ENCODE measurements around the gene MSI2. TPM values are rescaled to one million over a fixed set of nuclear protein-coding genes. Genes with fewer than 3 reads are reported as not detected.

Gene MSI2
- total and polyA plus RNA-seq, 2 donors (not counting 1 experiment from before 2014, with no cell fraction given) = 16.1 to 196 TPM

DNA sequence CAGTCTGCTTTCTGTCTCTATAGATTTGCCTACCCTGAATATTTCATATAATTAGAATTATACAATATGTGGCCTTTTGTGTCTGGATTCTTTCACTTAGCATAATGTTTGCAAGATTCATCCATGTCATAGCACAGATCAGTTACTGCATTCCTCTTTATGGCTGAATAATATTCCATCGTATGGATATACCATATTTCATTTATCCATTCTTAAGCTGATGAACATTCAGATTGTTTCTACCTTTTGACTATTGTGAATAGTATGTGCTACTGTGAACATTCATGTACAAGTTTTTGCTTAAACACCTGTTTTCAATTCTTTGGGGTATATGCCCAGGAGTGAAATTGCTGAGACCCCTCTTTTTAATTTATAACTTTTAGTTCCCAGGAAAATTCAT is 49.4 kb upstream of the MSI2 start:
- WGBS (ENCODE audit: insufficient coverage) = no CpG with 5 or more reads among the region's 1 CpG
- intact Hi-C loops (cut with micrococcal nuclease) = no loop called here
- ChIA-PET CTCF (no interaction called here), POLR2A (no interaction called here)
- Histone ChIP-seq H2AFZ (ENCODE audit: insufficient read depth, low read depth, low read length, poor library complexity, severe bottlenecking) (no peak overlapping the region), H3K27ac (ENCODE audit: low read length in 2 of 2) (no peak overlapping the region), H3K9ac (ENCODE audit: low read length) (no peak overlapping the region), H4K20me1 (ENCODE audit: control insufficient read depth, insufficient read depth, low read length, poor library complexity, severe bottlenecking) (no peaks in the 10 kb centered on the region), H3K79me2 (ENCODE audit: control insufficient read depth, insufficient read depth, low read length) (no peaks in the 10 kb centered on the region), H3K9me3 (ENCODE audit: control extremely low read depth in 1 of 3, control insufficient read depth in 2 of 3, insufficient read depth in 1 of 3, low read length in 2 of 3) (peaks cover 0 to 6% (median 1%) of the 10 kb centered on the region in 3 donors), H3K36me3 (replicated peaks in 1 of 2; ENCODE audit: control extremely low read depth in 1 of 2, control insufficient read depth in 1 of 2, extremely low read depth in 1 of 2, insufficient read depth in 2 of 2, low read length in 1 of 2) (no peaks in the 10 kb centered on the region), H3K4me3 (ENCODE audit: control extremely low read depth in 1 of 5, extremely low read depth in 1 of 5, insufficient read depth in 1 of 5, low read depth in 2 of 5, low read length in 4 of 5) (no peak overlapping the region), H3K4me1 (ENCODE audit: control insufficient read depth in 2 of 2, insufficient read depth in 2 of 2, low read length in 2 of 2) (no peaks in the 10 kb centered on the region), H3K4me2 (replicated peaks; ENCODE audit: low read depth, low read length, poor library complexity, severe bottlenecking) (no peak overlapping the region), H3K27me3 (replicated peaks in 1 of 4; ENCODE audit: control extremely low read depth in 1 of 4, control insufficient read depth in 3 of 4, insufficient read depth in 4 of 4, low read length in 3 of 4) (peaks cover 0 to 5% (median 0%) of the 10 kb centered on the region in 4 experiments)
- Mint-ChIP-seq H3K4me3 (no peak overlapping the region), H3K9me3 (ENCODE audit: insufficient read depth) (peaks cover 3% of the 10 kb centered on the region), H3K27ac (no peak overlapping the region), H3K27me3 (peaks cover 32% of the 10 kb centered on the region), H3K4me1 (no peaks in the 10 kb centered on the region)
- DNase-seq (no peak), ATAC-seq (ENCODE audit: low read depth) (no peak)
- TF ChIP-seq EZH2 (IDR thresholded peaks at IDR 0.05; ENCODE audit: borderline replicate concordance, insufficient read depth, low read depth, low read length, poor library complexity, severe bottlenecking) = no peak
- TF ChIP-seq, protein P1, sequence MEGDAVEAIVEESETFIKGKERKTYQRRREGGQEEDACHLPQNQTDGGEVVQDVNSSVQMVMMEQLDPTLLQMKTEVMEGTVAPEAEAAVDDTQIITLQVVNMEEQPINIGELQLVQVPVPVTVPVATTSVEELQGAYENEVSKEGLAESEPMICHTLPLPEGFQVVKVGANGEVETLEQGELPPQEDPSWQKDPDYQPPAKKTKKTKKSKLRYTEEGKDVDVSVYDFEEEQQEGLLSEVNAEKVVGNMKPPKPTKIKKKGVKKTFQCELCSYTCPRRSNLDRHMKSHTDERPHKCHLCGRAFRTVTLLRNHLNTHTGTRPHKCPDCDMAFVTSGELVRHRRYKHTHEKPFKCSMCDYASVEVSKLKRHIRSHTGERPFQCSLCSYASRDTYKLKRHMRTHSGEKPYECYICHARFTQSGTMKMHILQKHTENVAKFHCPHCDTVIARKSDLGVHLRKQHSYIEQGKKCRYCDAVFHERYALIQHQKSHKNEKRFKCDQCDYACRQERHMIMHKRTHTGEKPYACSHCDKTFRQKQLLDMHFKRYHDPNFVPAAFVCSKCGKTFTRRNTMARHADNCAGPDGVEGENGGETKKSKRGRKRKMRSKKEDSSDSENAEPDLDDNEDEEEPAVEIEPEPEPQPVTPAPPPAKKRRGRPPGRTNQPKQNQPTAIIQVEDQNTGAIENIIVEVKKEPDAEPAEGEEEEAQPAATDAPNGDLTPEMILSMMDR (IDR thresholded peaks at IDR 0.05) = no peak

DNA sequence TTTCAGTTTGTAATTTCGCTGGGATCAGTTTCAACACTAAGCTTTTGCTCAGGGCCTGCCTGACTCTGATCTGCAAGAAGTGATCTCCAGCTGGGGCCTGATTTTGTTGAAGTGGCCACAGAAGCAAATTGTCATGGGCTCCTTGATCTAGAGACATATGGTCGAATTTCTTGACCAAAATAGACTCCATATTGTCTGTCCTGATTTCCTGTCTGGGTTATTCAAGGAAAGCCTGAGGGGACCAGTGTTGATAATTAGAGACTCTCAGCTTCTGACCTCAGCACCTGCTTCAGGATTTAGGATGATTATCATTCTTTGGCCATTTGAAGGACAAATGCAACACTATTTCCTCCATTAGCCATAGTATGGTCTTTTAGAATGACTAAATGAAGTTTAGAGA is 48.9 kb upstream of the MSI2 start:
- no peak overlapping the region for H2AFZ ChIP-seq (ENCODE audit: insufficient read depth, low read depth, low read length, poor library complexity, severe bottlenecking)
- H3K4me1 ChIP-seq (ENCODE audit: control insufficient read depth in 2 of 2, insufficient read depth in 2 of 2, low read length in 2 of 2) = no peaks in the 10 kb centered on the region
- no peak overlapping the region for H3K4me3 ChIP-seq (ENCODE audit: control extremely low read depth in 1 of 5, extremely low read depth in 1 of 5, insufficient read depth in 1 of 5, low read depth in 2 of 5, low read length in 4 of 5)
- Mint-ChIP-seq H3K4me1 (no peaks in the 10 kb centered on the region), H3K27me3 (peaks cover 36% of the 10 kb centered on the region), H3K4me3 (no peak overlapping the region), H3K27ac (no peak overlapping the region), H3K9me3 (ENCODE audit: insufficient read depth) (peaks cover 3% of the 10 kb centered on the region)
- DNase-seq (no peak), ATAC-seq (ENCODE audit: low read depth) (no peak)
- intact Hi-C loops (cut with micrococcal nuclease) = no loop called here
- H3K79me2 ChIP-seq (ENCODE audit: control insufficient read depth, insufficient read depth, low read length) = no peaks in the 10 kb centered on the region
- TF ChIP-seq, protein P1 (IDR thresholded peaks at IDR 0.05) = no peak
- TF ChIP-seq EZH2 (IDR thresholded peaks at IDR 0.05; ENCODE audit: borderline replicate concordance, insufficient read depth, low read depth, low read length, poor library complexity, severe bottlenecking) = no peak
- H3K36me3 ChIP-seq (replicated peaks in 1 of 2; ENCODE audit: control extremely low read depth in 1 of 2, control insufficient read depth in 1 of 2, extremely low read depth in 1 of 2, insufficient read depth in 2 of 2, low read length in 1 of 2) = no peaks in the 10 kb centered on the region
- 66% methylated on average over 2 of the region's 2 CpGs for WGBS (ENCODE audit: insufficient coverage)
- no peak overlapping the region for H3K27ac ChIP-seq (ENCODE audit: low read length in 2 of 2)
- H3K4me2 ChIP-seq (replicated peaks; ENCODE audit: low read depth, low read length, poor library complexity, severe bottlenecking) = no peak overlapping the region
- CTCF ChIA-PET = no interaction called here
- POLR2A ChIA-PET = no interaction called here
- H3K27me3 ChIP-seq (replicated peaks in 1 of 4; ENCODE audit: control extremely low read depth in 1 of 4, control insufficient read depth in 3 of 4, insufficient read depth in 4 of 4, low read length in 3 of 4) = peaks cover 0 to 5% (median 0%) of the 10 kb centered on the region in 4 experiments
- no peak overlapping the region for H3K9ac ChIP-seq (ENCODE audit: low read length)
- H3K9me3 ChIP-seq (ENCODE audit: control extremely low read depth in 1 of 3, control insufficient read depth in 2 of 3, insufficient read depth in 1 of 3, low read length in 2 of 3) = peaks cover 0 to 6% (median 1%) of the 10 kb centered on the region in 3 donors
- H4K20me1 ChIP-seq (ENCODE audit: control insufficient read depth, insufficient read depth, low read length, poor library complexity, severe bottlenecking) = no peaks in the 10 kb centered on the region

Data from B cell (primary cell).